Measurements from ENCODE around the gene OTOP3. TPM values are rescaled to one million over a fixed set of nuclear protein-coding genes. Genes with fewer than 3 reads are reported as not detected.
"Not testable (repeated sequence)": the region's sequence is repeated elsewhere in the genome, so short reads cannot be mapped to it uniquely, and the experiment has no call there.

Gene OTOP3
- total RNA-seq, 2 experiments from 2014 or later: not detected

GRCh38 chr17:74903671-74904070, 32.0 kb upstream of the OTOP3 start:
- ChIA-PET CTCF (no interaction called here), POLR2A (no interaction called here)
- Mint-ChIP-seq H3K27me3 (peaks cover 12% of the 10 kb centered on the region), H3K27ac (no peak overlapping the region), H3K9me3 (no peaks in the 10 kb centered on the region), H3K36me3 (ENCODE audit: low read depth) (no peaks in the 10 kb centered on the region), H3K4me3 (no peak overlapping the region), H3K4me1 (peaks cover 2% of the 10 kb centered on the region)
- DNase-seq: no peak

- H3K4me3 Mint-ChIP-seq: no peak overlapping the region
- ChIA-PET CTCF (no interaction called here), POLR2A (no interaction called here)
- H3K27ac Mint-ChIP-seq: peak overlapping the region; percentile 41
- H3K36me3 Mint-ChIP-seq (ENCODE audit: low read depth): no peaks in the 10 kb centered on the region
- H3K9me3 Mint-ChIP-seq: no peaks in the 10 kb centered on the region
- no peak for DNase-seq
- H3K27me3 Mint-ChIP-seq: peaks cover 8% of the 10 kb centered on the region
- H3K4me1 Mint-ChIP-seq: peaks cover 2% of the 10 kb centered on the region
These were observed 30.9 kb upstream of the OTOP3 start for GRCh38 chr17:74904687-74905409.

DNA sequence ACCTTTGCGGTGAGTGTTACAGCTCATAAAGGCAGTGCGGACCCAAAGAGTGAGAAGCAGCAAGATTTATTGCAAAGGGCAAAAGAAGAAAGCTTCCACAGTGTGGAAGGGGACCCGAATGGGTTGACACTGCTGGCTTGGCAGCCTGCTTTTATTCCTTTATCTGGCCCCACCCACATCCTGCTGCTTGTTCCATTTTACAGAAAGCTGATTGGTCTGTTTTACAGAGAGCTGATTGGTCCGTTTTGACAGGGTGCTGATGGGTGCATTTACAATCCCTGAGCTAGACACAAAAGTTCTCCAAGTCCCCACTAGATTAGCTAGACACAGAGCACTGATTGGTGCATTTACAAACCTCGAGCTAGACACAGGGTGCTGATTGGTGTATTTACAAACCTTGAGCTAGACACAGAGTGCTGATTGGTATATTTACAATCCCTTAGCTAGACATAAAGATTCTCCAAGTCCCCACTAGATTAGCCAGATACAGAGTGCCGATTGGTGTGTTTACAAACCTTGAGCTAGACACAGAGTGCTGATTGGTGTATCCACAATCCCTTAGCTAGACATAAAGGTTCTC, 29.4 kb upstream of the OTOP3 start:
- H3K36me3 Mint-ChIP-seq (ENCODE audit: low read depth); POLR2A ChIA-PET; DNase-seq; H3K9me3 Mint-ChIP-seq; H3K27ac Mint-ChIP-seq; H3K4me1 Mint-ChIP-seq; H3K4me3 Mint-ChIP-seq; H3K27me3 Mint-ChIP-seq: not testable (repeated sequence)
- CTCF ChIA-PET: interaction anchor here (0.6 to 1.2 kb wide), 4 partner anchors 13 to 445 kb away, joined by 3 to 4 read pairs (median 3); no protein-coding TSS in a partner anchor

- Mint-ChIP-seq H3K27me3 (peaks cover 8% of the 10 kb centered on the region), H3K4me1 (peaks cover 2% of the 10 kb centered on the region), H3K9me3 (no peaks in the 10 kb centered on the region), H3K27ac (no peak overlapping the region), H3K36me3 (ENCODE audit: low read depth) (no peaks in the 10 kb centered on the region), H3K4me3 (no peak overlapping the region)
- POLR2A ChIA-PET: no interaction called here
- CTCF ChIA-PET: interaction anchor here (0.6 to 1.2 kb wide), 3 partner anchors 12 to 150 kb away, joined by 3 to 4 read pairs (median 3); no protein-coding TSS in a partner anchor
- DNase-seq: no peak
These were observed 28.7 kb upstream of the OTOP3 start for GRCh38 chr17:74907012-74907411.

- H3K9me3 Mint-ChIP-seq; CTCF ChIA-PET; H3K27ac Mint-ChIP-seq; H3K4me3 Mint-ChIP-seq; POLR2A ChIA-PET; H3K4me1 Mint-ChIP-seq; H3K36me3 Mint-ChIP-seq (ENCODE audit: low read depth); H3K27me3 Mint-ChIP-seq; DNase-seq: not testable (repeated sequence)
These were observed 26.6 kb upstream of the OTOP3 start for GRCh38 chr17:74909097-74909496.

GRCh38 chr17:74911423-74911822, 24.3 kb upstream of the OTOP3 start:
- H3K36me3 Mint-ChIP-seq (ENCODE audit: low read depth); H3K4me3 Mint-ChIP-seq; H3K27me3 Mint-ChIP-seq; POLR2A ChIA-PET; DNase-seq; H3K27ac Mint-ChIP-seq; H3K4me1 Mint-ChIP-seq; H3K9me3 Mint-ChIP-seq: not testable (repeated sequence)
- CTCF ChIA-PET: interaction anchor here (1.6 kb wide), 1 partner anchor 15 kb away, joined by 4 read pairs; no protein-coding TSS in a partner anchor

DNA sequence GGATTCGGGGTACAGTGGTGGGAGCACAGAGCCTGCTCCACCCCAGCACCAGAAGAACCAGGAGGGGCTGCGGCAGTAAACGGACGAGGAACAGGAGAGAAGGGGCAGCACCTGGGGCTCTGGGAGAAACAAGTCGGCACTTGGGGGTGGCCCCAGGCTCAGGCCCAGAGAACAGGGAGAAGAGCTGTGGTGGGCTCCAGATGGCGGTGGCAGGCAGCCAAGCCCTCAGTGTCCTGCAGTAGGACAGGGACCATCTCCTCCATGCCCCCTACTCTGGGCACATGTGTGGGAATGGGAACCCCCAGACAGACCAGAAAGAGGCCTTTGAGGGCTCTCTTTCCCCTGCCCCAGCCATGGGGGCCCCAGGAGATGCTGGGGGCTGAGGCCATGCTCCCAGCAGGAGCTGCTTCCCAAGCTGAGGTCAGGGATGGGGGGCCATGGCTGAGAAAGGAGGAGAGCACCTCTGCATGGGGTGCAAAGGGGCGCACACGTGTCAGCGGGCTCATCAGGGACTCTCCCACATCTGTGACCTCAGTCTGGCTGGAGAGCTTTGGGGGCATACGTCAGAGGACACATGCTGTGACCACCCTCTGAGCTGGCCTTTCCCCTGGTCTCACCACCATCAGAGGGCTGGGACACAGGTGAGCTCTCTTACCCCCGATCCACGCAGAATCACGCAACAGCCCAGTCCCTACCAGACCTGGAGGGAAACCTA, 19.4 kb upstream of the OTOP3 start:
- no peak for DNase-seq
- no peaks in the 10 kb centered on the region for H3K9me3 Mint-ChIP-seq
- ChIA-PET CTCF (interaction anchor here (1.5 kb wide), 1 partner anchor 42 kb away, joined by 3 read pairs; no protein-coding TSS in a partner anchor), POLR2A (no interaction called here)
- H3K27ac Mint-ChIP-seq: no peak overlapping the region
- H3K36me3 Mint-ChIP-seq (ENCODE audit: low read depth): no peaks in the 10 kb centered on the region
- no peaks in the 10 kb centered on the region for H3K4me1 Mint-ChIP-seq
- peaks cover 11% of the 10 kb centered on the region for H3K27me3 Mint-ChIP-seq
- H3K4me3 Mint-ChIP-seq: no peak overlapping the region

DNA sequence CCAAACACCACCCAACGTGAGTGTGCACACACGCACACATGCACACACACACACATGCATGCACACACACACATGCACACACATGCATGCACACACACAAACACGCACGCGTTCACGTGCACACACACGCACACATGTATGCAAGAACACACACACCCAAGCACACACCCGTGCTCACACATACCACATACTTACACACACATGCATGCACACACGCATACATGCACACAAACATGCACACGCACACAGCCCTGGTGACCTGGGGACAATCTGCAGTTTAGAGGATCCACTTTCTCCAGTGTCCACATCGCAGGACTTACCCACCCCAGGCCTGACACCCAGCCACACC, 18.9 kb upstream of the OTOP3 start:
- no peak for DNase-seq
- POLR2A ChIA-PET: no interaction called here

GRCh38 chr17:74917430-74917829, 18.3 kb upstream of the OTOP3 start:
- CTCF ChIA-PET: no interaction called here
- Mint-ChIP-seq H3K4me3 (no peak overlapping the region), H3K9me3 (no peaks in the 10 kb centered on the region), H3K4me1 (no peaks in the 10 kb centered on the region), H3K36me3 (ENCODE audit: low read depth) (no peaks in the 10 kb centered on the region), H3K27me3 (peaks cover 21% of the 10 kb centered on the region), H3K27ac (no peak overlapping the region)
- no peak for DNase-seq
- POLR2A ChIA-PET: no interaction called here

More for the DNA sequence above, 18.9 kb upstream of the OTOP3 start:
- Mint-ChIP-seq H3K4me3 (no peak overlapping the region), H3K27ac (no peak overlapping the region), H3K4me1 (no peaks in the 10 kb centered on the region), H3K36me3 (ENCODE audit: low read depth) (no peaks in the 10 kb centered on the region), H3K27me3 (peaks cover 17% of the 10 kb centered on the region), H3K9me3 (no peaks in the 10 kb centered on the region)
- CTCF ChIA-PET: interaction anchor here (1.5 kb wide), 1 partner anchor 41 kb away, joined by 3 read pairs; no protein-coding TSS in a partner anchor

DNA sequence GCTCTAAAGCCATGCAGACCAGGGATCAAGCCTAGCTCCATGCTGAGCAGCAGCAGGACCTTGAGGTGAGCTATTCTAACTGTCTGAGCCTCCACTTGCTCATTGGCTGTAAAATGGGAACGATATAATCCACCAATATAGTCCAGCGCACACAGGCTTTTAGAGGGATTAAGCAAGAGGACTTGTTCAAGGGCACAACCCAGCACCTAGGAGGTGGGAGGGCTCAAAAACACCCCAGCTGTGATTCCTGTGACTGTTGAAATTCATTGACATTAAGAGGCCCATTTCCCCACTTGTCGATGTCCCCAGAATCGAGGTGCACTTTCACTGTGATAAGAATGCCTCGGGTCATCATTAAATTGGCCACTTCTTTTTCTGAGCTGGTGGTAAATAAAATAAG, 16.8 kb upstream of the OTOP3 start:
- Mint-ChIP-seq H3K4me1 (no peaks in the 10 kb centered on the region), H3K4me3 (no peak overlapping the region), H3K9me3 (no peaks in the 10 kb centered on the region), H3K36me3 (ENCODE audit: low read depth) (no peaks in the 10 kb centered on the region), H3K27me3 (peaks cover 33% of the 10 kb centered on the region), H3K27ac (no peak overlapping the region)
- POLR2A ChIA-PET: no interaction called here
- CTCF ChIA-PET: interaction anchor here (0.7 to 1.4 kb wide), 3 partner anchors 12 to 1140 kb away, joined by 3 to 4 read pairs (median 3); no protein-coding TSS in a partner anchor
- DNase-seq: no peak

DNA sequence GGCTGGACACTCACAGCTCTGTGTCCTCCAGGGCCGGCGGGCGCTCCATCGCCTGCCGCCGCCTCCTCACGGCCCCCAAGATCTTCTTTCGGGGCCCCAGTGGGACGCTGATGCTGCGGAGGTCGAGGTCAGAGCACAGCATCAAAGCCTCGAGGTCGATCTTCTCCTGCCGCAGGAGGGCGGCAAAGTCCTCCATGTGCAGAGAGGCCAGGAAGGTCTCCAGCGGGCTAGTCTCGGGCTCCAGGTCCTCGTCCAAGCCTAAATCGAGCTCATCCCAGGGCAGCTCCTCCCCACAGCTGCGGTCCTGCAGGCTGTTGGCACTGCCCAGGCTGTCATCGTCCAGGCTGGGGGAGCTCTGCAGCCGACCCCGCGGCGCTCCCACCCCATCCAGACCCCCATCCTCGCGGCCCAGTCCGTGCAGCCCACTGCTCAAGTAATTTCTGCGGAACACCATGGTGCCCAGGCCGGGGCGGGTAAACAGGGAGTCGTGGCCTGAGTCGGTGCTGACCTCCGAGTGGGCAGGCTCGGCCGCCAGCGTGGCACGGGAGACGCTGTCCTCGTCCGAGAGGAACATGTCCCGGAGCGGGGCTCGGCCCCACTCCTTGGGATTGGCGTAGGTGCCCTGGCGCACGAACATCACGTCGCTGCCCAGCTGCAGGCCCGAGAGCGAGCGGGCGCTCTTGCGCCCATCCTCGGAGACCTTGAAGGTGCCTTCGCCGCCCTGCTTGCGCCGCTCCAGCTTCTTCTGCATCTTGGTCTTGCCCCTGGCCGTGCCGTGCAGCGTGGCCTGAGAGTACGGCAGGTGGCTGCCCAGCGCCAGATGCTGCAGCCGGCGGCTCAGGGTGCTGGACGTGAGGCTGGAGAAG, 16.0 kb upstream of the OTOP3 start:
- H3K4me1 Mint-ChIP-seq: no peaks in the 10 kb centered on the region
- H3K9me3 Mint-ChIP-seq: no peaks in the 10 kb centered on the region
- POLR2A ChIA-PET: interaction anchor here (0.5 kb wide), 1 partner anchor 33 kb away, joined by 3 read pairs; no protein-coding TSS in a partner anchor
- H3K27me3 Mint-ChIP-seq: peaks cover 40% of the 10 kb centered on the region
- H3K27ac Mint-ChIP-seq: no peak overlapping the region
- CTCF ChIA-PET: interaction anchor here (1.0 to 1.4 kb wide), 2 partner anchors 13 to 262 kb away, joined by 3 to 4 read pairs; no protein-coding TSS in a partner anchor
- no peak overlapping the region for H3K4me3 Mint-ChIP-seq
- DNase-seq: no peak
- no peaks in the 10 kb centered on the region for H3K36me3 Mint-ChIP-seq (ENCODE audit: low read depth)

GRCh38 chr17:74920306-74920620, 15.4 kb upstream of the OTOP3 start:
- ChIA-PET POLR2A (no interaction called here), CTCF (interaction anchor here (1.3 kb wide), 1 partner anchor 38 kb away, joined by 3 read pairs; no protein-coding TSS in a partner anchor)
- H3K9me3 Mint-ChIP-seq: no peaks in the 10 kb centered on the region
- H3K4me3 Mint-ChIP-seq: no peak overlapping the region
- H3K27ac Mint-ChIP-seq: no peak overlapping the region
- peaks cover 46% of the 10 kb centered on the region for H3K27me3 Mint-ChIP-seq
- H3K36me3 Mint-ChIP-seq (ENCODE audit: low read depth): no peaks in the 10 kb centered on the region
- DNase-seq: no peak
- no peaks in the 10 kb centered on the region for H3K4me1 Mint-ChIP-seq

Measured in activated CD4-positive, alpha-beta T cell treated with anti-CD3 and anti-CD28 coated beads, Interleukin-2, amount 10 ng/mL, durations not matched to agents 7 days and 5 days (primary cell).